Fibroblast of the aortic adventitia (primary cell): ENCODE measurements around the gene HOXA1. TPM values are rescaled to one million over a fixed set of nuclear protein-coding genes. Genes with fewer than 3 reads are reported as not detected.

Experiments
- DNase-seq: peaks from one replicate; pipeline ENCODE4 v3.0.0-alpha.2; 2010; ENCODE audit warnings: low read depth
- H3K4me3 ChIP-seq: 2 replicates; pipeline ENCODE4 v1.5.1; 2011; ENCODE audit warnings: low read depth, mild to moderate bottlenecking, control low read depth, low read length, moderate library complexity
- total RNA-seq: library from RNA; depleted of rRNA; stranded (reverse); fragments of >200 nt; gene quantifications from 2 replicates; pipeline ENCODE4 v1.2.3, GENCODE V29; 2012; ENCODE audit warnings: low replicate concordance
- TF ChIP-seq, protein P1 (sequence below): IDR thresholded peaks from 2 replicates; pipeline ENCODE4 v1.5.1; 2011; ENCODE audit warnings: mild to moderate bottlenecking, low read length, control low read depth, inconsistent platforms; ENCODE audit not compliant: insufficient read depth

Gene HOXA1
- total RNA-seq, 1 donor: 0.72 TPM

DNA sequence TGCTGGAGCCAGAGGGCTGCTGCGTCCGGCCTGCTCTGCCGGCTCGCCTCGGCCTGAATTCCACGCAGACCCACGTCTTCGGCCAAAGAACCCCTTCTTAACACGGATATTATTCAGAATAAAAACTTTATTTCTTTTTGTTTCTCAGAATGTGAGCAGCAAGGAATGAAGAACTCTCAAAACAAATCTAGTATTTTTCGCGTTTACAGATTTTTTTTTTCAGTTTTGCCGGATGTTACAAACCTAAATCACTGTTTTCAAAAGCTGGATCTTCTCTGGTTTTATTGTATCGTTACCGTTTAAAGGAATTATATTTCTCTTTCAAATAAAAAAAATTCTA lies 11.1 kb upstream of the HOXA1 start:
- H3K4me3 ChIP-seq: peak overlapping the region; percentile 58
- peak; percentile 45 for DNase-seq
- TF ChIP-seq, protein P1, sequence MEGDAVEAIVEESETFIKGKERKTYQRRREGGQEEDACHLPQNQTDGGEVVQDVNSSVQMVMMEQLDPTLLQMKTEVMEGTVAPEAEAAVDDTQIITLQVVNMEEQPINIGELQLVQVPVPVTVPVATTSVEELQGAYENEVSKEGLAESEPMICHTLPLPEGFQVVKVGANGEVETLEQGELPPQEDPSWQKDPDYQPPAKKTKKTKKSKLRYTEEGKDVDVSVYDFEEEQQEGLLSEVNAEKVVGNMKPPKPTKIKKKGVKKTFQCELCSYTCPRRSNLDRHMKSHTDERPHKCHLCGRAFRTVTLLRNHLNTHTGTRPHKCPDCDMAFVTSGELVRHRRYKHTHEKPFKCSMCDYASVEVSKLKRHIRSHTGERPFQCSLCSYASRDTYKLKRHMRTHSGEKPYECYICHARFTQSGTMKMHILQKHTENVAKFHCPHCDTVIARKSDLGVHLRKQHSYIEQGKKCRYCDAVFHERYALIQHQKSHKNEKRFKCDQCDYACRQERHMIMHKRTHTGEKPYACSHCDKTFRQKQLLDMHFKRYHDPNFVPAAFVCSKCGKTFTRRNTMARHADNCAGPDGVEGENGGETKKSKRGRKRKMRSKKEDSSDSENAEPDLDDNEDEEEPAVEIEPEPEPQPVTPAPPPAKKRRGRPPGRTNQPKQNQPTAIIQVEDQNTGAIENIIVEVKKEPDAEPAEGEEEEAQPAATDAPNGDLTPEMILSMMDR: no peak

DNA sequence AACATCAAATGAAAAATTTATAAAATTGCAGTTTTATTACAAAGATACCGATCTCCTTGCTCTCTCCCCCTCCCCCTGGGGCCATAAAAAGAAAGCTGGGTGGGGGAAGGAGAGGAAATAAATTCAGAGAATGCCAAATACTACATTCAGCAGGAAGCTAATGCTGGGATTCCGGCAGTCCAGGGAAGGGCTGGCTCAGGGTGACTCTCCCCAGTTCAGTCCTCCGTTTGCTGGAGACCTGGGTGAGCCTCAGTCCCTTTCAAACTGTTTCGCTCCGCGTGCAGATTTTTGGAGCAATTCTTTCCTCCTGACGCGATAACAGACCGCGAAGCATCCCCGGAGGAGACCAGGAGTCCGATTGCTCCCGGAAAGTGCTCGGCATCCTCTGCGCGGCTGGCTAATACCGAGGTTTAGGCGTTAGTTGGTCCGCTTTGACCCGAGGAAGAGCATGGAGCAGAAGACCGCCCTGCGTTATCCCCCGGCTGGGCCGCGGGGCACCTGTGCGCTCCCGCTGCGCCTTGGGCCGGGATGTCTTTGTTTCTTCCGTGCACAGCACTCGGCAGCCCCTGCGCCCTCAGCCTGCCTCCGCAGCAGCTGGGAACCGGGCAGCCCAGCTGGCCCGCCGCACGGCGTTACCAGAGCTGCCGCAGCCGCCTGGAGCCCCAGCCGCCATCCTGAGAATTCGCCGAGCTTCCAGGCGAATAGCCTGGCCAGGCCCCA lies 10.5 kb upstream of the HOXA1 start:
- DNase-seq: peak; percentile 62
- H3K4me3 ChIP-seq: peak overlapping the region; percentile 58
- TF ChIP-seq, protein P1: no peak

DNA sequence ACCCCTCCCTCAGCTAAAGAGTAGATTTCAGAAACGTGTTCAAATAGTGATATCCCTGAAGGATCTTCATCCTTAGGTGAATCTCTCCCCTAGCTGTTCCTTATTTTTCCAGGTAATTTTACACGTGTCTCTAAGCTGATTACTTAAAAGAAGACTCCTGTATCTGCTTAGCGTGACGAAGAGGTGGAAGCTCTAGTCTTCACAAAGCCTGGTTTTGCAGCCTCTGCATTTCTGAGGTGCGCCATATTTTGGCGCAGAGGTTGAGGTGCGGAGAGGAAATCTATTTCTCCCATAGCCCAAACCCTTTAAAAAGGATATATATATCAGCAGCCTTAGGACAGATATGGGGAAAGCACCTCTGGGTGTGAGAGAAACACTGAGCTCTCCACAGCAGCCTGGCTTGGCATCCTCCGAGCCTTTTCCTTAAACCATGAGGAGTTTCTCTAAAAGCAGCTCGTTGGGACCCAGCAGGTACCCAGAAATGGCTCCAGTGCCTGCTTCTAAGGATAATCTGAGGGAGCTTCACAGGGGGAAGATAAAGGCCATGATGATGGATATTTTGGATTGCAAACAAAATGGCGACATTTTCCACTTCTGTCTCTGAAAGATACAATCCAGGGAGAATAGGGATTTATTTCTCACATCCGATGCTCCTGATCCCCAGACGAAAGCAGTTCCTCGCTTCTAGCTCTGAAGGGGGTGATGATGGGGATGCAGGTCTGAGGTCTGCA lies 9.7 kb upstream of the HOXA1 start:
- TF ChIP-seq, protein P1: no peak
- H3K4me3 ChIP-seq: peak overlapping the region; percentile 31
- DNase-seq: peak; percentile 44

DNA sequence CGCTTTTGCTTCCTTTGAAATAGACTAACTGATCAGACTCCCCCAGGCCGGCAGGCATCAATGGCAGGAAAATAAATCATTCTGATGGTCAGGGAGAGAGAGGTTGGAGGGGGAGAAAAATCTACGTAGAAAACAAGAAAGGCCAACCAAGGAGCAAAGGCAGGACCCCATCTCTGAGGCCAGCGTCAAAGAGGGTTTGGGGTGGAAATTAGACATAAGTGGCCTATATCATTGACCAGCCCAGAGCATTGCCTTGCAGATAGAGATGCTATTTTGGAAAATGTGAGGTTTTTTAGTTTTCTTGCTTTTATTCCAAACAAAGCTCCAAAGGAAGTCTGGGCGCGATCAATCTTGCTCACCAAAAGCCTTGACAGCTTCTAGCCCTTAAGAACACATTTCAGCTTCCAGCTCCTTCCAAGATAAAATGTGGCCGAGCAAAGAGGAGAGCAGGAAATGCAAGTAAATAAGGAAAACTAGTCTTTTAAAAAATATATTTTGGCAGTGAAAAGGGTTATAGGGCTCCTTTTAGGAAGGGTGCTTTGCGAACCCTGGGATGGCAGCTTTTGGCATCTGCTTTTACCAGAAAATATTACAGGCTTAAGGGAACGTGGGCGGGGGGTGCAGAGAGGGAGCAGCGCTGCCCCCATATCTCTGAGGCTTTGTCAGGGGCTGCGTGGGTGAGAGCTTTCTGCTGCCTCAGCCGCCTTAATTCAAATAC lies 8.7 kb upstream of the HOXA1 start:
- peak; percentile 88 for DNase-seq
- TF ChIP-seq, protein P1: no peak
- peak overlapping the region; percentile 69 for H3K4me3 ChIP-seq

DNA sequence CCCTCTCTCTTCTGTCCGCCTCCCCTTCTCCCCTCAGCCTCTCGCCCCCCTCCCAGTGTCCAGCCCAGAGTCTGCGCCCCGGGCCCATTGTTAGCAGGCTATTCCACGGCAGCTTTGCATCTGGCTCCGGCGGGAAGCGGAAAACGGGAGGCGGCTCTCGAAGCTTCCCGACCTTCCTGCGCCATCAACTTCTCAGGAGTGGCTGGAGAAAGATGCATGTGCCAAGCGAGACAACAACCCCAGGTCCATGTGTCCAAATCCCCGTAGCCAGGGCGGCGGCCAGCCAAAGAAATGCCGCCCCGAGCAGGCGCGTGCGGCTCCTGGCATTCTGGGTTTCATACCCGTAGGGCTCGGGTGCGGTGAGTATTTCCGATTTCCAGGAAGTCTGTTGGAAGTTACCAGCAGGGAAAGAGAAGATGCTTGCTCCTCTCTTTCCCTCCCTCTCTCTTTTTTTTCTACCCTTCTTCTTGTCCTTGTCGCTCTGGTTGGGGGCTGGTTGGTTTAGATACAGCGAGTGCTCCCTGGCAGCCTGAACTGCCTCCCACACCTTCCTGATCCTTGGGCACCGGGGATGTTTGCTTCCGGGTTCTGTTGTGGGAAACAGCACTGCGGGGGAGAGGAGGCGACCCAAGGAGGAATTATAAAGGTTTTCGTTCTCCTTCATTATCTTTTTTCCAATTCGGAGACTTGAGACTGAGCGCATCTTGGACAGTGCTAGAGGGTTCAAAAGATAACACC lies 7.9 kb upstream of the HOXA1 start:
- H3K4me3 ChIP-seq: peak overlapping the region; percentile 69
- TF ChIP-seq, protein P1: no peak
- peak; percentile 53 for DNase-seq
